Stimulated activated CD4-positive, alpha-beta T cell treated with anti-CD3 and anti-CD28 coated beads, Interleukin-1b, Interleukin-23, amount 100 ng/mL, for 48 hours (primary cell): ENCODE measurements around the gene UNC13C.

Experiments used
- DNase-seq: peaks from one replicate; pipeline ENCODE4 v3.0.0-alpha.2; 2020

Gene UNC13C

DNA sequence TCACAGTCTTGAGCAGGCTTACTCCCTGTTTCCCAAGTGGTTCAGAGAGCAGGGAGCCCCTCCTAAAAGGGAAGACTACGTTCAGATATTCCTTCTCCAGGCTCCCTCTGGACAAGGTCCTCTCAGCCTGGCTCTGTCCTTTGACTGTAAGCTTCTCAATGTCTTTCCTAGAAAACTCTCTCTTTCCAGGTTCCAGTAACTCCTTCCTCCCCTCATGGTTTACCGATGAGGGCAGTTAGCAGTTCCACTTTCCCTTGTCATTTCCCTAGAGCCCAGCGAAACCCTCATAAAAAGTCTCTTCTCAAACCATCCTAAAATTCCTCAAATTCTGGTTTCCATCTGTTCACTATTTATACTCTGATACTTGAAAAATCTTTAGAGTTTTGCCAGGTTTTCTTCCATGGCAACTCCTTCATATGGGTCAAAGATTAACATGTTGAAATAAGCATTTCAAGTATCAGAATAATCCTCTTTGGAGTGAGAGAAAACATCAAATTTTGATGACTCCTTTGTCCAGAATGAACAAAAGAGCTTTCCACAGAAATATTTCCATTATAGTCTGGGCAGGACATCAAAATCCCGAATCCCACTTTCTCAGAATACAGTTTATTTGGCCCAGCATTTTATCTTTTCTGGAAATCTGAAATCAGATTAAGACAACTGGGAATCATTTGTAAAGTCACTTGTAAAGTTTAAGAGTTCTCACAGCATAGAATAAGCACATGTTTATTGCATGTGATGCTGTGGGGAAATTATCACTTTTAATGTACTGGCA is 599.4 kb downstream of the UNC13C start:
- DNase-seq, result no peak

DNA sequence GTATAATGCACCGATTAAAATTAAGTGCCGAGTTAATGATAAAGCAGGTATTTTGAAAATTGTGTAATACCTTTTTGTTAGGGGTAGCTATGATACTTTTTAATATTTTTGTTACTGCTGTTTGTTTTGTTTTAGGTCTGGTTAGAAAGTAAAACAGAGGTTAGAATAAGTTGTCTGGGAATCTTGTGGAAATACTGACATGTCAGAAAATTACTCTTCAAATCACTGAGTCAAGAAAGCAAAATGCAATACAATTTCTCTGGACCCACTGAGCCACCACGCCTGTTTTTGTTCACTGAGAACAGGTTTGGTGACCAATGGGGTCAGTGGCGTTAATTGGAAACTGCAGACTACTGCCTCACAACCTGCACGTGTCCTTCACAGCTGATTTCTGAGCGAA is 601.6 kb downstream of the UNC13C start:
- DNase-seq, result no peak

DNA sequence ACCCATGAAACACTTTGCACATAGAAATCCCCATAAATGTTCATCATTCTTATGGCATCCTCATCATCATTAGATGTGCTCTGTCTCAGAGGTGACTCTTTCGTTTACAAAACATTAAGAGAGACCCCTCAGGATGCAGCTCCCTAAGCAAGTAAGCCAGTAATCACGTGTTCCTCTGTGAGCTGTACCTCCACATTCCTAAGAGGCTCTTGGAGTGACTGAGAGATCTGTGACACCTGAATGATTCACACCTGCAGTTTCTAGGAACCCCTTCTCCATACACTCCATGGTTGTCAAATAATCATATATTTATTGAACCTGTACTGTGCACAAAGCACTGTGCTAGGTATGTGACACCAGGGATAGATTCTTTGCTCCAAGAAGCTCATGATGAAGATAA is 602.4 kb downstream of the UNC13C start:
- DNase-seq, result no peak

DNA sequence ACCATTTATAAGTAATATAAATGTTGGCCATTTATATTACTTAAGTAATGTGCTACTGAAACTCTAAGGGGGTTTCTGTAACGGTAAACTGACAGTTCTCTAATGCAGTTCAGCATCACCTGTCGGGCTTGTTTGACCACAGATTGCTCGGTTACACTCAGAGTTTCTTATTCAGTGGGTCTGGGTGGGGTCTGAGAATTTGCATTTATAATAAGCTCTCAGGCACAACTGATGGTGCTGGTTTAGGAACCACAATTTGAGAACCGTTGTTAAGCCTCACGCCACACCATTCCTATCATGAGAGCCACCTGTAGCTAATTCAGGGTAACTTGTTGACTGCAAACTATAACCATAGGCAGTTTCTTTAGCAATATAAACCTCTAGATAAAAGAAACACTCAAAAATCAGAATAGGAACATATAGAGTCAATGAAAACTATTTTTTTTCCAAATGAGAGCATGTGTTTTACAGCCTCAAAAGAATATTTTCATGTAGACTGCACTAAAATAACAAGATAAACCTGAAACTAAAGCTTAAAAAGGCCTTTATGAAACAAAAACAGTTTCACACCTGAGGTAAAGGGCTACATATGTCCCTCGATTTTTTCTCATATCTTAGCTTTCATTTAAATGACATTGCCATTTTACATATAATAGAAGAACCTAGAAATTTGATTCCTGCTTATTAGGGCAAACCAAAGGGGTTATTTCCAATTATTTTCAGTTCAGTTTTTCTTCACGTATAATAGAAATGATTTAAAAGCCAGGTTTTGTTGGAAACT is 604.8 kb downstream of the UNC13C start:
- DNase-seq, result no peak

DNA sequence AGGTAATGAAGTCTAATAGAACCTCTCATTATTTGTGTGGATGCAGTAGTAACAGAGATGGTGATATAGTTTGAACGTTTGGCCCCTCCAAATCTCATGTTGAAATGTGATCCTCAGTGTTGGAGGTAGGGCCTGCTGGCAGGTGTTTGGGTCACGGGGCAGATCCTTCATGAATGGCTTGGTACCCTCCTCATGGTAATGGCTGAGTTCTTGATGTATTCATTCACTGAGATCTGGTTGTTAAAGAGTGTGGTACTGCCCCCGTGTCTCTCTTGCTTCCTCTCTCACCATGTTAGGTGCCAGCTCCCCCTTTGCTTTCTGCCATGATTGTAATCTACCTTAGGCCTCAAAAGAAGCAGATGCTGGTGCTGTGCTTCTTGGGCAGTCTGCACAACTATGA is 606.8 kb downstream of the UNC13C start:
- no peak for DNase-seq

DNA sequence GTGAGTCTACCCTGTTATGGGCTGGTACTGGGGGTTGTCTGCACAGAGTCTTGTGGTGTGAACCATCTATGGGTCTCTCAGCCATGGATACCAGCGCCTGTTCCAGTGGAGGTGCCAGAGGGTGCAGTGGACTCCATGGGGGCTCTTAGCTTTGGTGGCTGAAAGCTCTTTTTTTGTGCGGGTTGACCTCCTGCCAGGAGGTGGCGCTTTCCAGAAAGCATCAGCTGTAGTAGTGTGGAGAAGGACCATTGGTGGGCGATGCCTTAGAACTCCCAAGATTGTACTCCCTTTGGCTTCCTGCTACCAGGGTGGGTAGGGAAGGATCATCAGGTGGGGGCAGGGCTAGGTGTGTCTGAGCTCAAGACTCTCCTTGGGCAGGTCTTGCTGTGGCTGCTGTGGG is 615.9 kb downstream of the UNC13C start:
- DNase-seq, result no peak

DNA sequence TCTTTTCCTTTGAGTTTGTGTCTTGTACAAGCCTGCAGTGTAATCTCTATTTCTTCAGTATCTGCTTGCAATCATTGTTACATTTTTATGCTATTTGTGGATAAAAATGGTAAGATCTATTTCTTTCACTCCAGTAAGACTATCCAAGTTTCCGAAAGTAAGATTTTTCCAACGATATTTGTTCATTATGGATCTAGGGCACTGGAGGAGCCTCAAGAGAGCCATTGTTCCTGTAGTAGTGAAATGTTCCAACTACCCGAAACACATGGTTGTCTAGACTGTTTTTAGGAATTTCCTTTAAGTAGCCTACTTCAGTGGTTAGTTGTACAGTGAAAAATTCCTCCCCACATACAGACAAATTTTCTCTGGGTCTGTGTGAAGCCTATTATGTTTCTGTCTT is 621.1 kb downstream of the UNC13C start:
- no peak for DNase-seq

DNA sequence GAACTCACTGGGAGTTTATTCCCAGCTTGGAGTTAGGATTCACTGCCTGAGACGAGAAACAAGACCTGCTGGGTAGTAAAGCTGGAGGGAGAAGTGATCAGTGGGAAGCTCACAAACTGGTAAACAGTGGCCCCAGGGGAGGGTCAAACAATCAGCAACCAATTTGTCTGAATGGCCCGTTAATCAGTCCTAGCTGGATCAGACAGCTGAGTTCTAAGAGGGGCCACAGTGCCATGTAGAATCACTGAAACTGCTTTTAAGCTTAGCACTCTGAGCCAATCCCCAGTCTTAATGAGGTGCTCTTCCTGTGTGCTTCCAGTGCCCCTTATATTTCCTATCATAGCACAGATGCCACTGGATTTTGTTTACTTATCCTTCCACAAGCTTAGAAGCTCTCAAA is 626.8 kb downstream of the UNC13C start:
- no peak for DNase-seq

DNA sequence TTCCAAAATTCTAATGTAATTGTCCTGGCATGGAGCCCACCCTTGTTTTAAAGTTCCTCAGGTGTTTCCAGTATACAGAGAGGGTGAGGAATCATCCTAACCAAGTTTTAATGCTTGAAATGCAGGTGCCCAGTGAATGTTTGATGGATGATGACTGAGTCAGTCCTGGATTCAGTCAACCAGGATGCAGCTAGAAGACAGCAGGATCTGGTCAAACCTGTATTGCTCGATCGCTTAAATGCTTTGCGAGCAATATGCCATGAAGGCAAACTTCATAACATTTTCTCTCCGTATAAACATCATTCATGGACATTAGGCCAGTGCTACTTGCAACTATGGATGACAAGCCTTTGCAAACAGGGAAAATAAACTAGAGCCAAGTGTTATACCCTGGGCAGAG is 627.3 kb downstream of the UNC13C start:
- no peak for DNase-seq

DNA sequence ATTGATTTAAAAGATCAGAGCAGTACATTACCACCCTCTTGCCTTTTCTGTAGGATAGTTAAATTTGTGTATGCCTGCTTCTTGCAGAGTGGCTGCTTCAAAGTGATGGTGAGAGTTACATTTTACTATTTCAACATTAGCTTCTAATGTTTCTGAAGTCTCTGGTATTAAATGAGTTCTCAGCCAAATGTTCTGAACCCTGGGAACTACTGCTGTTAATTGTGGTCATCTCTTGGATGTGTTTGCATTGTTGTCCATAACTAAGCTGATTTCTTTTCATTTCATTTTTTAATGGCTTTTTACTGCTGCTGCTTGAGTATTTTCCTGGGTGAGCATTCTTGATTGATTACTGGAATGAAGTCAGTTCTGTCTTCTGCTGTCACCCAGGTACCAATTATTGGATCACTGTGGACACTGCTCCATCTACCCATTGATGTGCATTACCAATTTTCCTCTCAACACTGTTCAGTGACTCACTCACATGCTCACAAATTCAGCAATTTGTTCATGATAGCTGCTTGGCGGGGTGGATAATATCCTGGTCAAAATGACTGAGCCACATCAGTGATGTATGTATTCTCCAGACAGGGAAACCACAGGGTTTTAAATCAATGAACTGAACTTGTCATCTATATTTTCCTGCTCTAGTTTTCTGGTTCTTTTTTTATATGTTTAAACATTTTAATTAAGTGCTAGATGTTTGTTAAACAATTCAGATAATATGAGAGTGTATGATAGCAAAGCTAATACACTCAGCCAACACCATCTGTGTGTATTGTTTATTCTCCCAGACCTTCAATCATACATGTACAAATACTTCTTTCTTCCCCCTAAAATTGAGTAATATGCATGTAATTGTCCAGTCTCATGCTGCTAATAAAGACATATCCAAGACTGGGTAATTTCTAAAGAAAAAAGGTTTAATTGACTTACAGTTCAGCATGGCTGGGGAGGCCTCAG is 630.9 kb downstream of the UNC13C start:
- no peak for DNase-seq

DNA sequence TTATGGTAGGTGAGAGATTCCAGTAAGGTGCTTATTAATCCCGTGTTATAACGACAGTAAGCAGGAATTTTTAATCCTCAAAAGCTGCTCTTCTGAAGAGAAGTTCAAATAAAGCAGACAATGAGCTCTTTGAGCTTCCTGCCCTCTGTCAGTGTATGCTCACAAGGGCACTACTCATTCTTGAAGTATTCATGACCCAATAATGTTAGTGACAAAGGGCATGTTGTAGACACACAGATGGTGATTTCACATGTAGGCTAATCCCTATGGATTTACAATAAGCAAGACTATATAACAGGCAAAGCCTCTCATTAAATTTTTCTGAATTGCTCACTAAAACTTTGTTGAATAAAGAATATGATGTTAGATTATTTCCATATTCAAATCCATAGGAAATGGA is 639.9 kb downstream of the UNC13C start:
- no peak for DNase-seq

DNA sequence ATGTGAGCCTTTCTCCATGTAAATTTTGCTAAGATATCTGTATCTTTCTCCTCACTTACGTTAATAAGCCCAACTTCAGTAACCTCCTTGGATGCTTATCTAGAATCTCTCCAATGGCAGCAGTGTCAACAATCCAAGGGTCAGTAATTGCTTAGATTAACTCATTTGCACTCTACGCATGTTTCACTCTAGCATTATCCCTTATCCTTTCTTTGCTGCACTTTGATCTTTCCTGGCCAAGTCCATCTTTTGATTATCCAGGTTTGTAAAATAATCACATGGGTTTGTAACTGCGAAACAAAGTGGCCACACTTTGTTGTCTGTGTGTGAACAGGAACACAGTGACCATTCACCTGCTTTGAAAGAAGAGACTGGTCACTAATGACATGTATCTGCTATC is 640.9 kb downstream of the UNC13C start:
- no peak for DNase-seq

DNA sequence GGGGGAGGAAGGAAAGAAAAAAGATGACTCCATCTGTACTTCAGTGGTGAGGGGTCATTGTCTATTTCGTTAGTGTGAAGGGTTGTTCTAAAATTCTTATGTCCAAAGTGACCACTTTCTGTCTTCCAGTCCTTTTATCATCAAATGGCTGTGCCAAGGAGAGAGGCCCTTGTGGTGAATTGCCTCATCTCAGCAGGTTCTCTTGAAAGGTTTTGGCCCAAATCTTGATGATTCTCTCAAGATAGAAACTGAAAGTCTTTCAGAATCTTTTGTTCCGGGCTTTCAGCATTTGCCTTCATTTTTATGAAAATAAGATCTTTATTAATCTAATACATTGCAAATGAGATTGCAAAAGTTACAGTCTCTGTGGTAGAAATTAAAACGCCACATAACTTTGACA is 642.7 kb downstream of the UNC13C start:
- no peak for DNase-seq

DNA sequence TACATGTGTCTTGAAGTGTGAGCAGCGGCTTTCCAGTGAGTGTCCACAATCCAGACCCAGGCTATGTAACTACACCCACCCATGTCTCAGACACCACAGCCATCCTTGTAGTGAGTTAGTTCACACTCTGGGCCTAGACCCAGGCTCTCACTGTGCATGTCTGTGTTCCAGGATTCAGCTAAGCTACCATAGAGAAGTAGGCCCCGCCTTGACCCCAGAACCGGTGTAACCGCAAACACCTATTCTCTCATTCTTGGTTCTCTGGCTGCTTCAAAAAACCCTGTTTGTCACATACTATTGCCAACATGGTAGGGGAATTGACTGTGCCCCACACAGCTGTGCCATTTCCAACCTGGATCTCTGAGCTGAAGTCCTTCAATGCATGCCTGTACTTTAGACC is 657.9 kb downstream of the UNC13C start:
- no peak for DNase-seq

DNA sequence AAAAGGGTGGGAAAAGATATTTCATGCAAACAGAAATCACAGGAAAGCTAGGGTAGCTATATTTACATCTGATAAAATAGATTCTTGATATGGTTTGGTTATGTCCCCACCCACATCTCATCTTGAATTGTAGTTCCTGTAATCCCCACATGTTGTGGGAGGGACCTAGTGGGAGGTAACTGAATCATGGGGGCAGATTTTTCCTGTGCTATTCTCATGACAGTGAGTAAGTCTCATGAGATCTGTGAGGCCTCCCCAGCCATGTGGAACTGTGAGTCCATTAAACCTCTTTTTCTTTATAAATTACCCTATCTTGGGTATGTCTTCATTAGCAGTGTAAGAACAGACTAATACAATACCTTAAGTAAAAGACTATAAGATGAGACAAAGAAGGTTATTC is 660.4 kb downstream of the UNC13C start:
- no peak for DNase-seq

DNA sequence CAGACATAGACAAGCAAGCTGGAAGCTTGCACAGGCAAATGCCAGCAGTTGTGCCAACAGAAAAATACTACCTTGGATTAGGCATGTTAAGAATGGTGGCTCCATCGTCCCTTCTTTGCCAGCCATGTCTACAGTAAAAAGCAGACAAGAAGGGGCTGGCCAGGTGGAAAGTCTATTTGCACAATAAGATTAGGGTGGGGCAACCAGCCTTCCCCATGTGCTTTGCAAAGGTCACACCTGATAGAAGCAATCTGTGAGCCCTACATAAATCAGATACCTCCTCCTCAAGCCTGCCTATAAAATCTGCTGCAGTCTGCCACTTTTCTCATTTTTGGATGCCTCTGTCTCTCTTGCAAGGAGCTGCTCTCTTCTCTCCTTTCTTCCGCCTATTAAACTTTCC is 662.6 kb downstream of the UNC13C start:
- no peak for DNase-seq

DNA sequence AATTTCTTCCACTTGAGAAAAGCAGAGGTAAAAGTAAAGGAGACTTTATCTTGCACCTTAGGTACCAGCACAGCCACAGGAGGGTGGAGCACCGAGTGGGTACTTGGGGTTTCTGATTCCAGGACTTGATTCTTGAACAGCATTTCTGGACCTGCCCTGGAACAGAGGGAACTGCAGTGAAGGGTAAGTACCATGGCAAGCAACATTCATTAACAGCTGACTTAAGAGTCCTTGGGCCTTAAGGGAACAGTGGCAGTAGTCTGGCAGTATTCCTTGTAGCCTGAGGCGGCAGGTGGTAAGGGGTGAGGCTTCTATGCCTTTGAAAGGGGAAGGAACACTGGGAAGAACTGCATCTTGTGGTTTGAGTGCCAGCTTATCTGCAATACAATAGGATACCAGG is 666.6 kb downstream of the UNC13C start:
- no peak for DNase-seq

DNA sequence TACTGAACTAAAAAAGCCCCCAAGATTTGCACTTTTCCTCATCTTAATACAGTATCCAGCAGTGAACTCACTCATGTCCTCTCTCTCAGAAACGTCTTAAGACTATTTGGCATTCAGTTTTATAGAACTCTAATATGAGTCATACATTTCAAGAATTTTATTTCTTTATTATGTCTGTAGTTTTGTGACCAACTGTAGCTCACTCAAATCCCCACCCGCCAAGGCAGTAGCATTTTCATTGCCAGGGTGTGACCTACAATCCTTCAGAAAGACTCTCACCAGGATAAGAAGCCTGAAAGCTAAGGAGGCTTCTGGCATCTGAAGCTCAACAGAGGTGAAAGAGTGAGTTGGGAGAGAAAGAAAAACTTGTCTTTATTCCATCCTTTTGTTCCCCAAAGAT is 681.4 kb downstream of the UNC13C start:
- no peak for DNase-seq

DNA sequence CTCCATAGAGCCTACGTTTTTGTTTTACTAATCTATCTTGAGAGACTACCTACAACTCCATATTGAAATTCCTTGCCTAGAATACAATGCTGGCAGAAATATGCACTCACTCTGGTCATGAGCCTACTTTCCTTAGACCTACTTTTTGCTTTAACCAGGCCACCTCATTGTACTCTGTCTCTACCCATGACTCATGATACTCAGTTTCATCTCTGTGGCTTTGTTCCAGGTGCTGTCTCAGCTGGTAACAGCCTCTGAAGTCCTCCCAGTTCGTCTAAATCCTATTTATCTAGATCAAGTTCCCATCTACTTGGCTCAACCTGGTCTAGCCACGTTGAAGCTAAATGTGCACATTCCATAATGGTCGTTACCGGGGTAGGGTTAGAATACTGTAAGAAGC is 682.1 kb downstream of the UNC13C start:
- DNase-seq, result no peak

DNA sequence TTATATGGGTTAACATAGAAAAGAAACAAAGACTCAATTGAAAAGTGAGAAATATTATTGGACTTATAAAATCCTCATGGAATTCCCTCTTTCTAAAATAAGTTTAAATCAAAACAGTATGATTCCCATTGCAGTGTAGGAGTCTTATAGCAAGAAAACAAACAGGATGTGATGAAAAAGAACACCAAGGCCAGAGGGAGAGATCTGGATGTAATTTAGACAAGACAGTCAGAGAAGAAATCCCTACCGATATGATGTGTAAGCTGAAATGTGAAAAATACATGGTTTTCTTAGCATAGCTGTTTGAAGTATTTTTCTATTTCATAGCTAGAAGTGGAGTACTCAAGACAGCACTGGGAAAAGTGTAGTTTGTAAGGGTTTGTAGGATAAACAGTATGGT is 697.0 kb downstream of the UNC13C start:
- DNase-seq, result no peak

DNA sequence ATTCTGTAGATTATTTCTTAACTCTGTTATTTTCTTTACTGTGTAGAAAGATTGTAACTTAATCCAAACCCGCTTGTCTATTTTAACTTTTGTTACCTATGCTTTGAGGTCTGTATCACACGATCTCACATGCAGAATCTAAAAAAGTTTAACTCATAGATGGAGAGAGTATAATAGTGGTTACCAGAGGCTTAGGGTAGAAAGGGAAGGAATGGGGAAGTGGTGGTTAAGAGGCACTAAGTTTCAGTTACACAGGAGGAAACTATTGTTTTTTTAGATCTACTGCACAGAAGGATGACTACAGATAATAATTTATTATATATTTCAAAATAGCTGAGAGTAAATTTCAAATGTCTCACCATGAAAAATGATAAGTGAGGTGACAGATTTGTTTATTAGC is 703.3 kb downstream of the UNC13C start:
- no peak for DNase-seq
